ENCODE data around the gene DNHD1.
A peak's percentile ranks its signal among the peaks of the same experiment; 100 is the strongest.

DNHD1 gene

DNA sequence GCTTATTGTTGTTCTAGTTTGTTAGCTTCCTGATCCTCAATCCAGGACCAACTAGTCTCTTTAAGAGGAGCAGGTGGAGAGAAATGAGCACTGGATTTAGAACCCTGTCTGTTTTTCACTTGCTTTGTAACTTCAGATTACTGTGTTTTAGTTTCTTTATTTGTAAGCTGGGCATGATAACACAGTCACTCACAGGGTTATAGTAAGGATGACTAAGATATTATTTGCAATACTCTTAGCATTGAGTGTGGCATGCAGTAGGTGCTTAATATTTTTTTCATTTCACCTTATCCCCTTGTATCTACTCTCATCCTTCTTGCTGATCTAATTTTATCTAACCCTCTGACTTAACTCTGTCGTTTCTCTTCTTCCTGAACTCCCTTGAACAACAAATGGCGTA, 33.8 kb downstream of the DNHD1 start:
- no peak for DNase-seq (ENCODE audit: low read depth, low spot score)

DNA sequence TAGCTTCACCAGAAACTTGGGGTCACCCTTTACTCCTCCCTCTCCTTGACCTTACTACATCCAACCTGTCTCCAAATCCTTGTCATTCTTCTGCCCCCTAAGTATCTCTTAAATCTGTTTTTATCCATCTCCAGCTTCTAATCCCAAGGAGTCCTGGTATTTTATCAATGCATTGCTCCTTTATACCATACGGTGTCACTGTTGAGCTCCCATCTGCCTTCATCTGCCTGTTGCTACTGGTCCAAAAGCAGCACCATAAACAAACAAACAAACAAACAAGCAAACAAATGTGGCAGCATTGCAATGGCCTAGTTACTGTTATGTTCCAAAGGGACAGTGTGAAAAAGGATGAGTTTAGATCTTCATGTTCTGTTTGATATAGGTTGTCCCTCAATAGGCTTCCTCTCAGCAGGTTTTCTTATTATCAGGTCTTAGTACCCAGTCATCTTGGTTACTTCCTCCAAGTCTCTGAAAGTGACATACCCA, 34.2 kb downstream of the DNHD1 start:
- peak; percentile 55 for DNase-seq (ENCODE audit: low read depth, low spot score)

DNA sequence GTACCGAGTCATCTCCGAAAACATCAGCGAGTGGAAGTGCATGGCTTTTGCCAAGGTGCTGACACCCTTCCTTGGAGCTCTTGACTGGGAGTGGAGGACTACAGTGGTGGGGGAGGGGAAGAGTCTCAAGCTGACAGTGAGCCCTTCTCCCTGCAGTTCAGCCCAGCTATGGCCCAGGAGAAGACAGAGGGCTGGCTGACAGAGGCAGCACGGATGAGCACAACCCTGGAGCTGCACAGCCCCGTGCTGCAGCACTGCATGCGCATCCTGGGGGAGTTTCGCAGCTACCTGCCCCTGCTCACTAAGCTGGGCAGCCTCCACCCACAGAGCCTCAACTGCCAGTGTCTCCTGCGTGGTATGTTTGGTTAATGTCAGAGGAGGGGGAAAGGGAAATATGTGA, 41.4 kb downstream of the DNHD1 start:
- DNase-seq (ENCODE audit: low read depth, low spot score): peak; percentile 21

DNA sequence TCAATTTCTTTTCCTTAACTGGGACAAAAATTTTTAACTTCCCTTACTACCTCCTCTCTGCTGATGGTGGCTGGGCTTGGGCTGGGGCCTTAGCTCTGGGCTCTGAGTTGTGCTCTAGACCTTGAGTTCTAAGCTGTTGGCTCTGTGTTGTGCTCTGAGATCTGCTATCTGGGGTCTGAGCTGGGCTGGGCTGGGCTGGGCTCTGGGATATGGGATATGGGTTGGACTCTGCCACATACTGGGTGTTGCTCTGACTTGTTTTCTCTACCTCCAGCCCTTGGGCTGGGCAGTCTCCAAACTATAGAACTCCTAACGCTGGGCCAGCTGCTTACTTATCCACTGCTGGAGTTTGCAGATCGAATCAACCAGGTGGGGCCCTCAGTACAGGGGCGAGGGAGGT, 41.9 kb downstream of the DNHD1 start:
- DNase-seq (ENCODE audit: low read depth, low spot score): no peak

DNA sequence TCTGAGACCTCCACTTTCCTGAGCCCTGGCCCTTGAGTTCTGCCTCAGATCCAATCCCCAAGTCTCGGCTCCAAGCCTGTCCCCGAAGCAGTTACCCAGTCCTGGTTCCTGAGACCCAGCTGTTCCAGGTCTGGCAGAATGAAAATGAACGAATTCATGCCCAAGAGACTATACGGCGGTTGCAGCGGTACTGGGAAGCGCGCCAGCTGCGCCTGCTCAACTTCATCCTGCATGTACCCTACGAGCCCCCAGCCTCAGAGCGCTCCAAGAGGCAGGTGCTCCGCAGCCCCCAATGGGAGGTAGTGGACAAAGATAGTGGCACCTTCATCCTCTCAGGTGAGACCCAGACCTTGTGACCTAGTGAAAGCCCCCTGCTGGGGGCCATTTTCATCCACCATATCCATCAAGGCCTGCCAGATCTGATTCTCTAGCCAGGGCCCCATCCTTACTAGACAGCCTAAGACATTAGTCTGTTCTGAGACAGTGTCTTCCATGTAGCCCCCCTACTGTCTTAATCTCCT, 42.7 kb downstream of the DNHD1 start:
- no peak for DNase-seq (ENCODE audit: low read depth, low spot score)

DNA sequence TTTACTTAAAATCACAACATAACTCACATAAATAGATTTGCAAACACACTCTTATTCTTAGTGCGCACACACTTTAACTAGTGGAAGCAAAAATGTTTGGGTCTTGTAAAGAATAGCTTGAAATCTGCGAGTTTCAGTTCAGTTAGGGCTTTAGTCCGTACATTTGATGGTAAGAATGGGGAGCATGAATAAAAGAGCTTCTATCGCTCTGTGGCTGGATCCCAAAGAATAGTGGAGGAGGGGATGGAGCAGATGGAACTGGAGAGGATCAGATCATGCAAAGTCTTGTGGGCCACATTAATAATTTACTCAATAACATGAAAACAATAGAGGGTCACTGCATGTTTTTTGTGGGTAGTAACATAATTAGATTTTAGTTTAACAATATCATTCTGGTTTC, 44.3 kb downstream of the DNHD1 start:
- DNase-seq (ENCODE audit: low read depth, low spot score): no peak

DNA sequence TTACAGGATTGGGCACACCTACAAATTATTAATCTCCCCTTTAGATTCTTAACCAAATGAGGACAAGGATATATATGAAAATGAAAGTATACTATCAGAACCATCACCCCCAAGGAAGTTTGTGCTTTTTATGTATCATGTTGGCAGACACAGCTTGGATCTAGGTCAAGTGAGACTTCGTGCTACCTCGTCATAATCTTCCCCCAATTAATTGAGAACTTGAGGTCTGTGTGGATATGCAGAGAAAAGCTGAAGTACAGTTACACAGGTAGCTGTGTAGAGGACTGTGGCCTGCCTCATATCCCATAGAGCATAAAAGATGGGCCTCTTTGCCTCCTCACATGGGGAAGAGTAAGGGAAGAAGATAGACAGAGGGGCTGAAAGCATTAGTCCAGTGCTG, 45.6 kb downstream of the DNHD1 start:
- no peak for DNase-seq (ENCODE audit: low read depth, low spot score)

DNA sequence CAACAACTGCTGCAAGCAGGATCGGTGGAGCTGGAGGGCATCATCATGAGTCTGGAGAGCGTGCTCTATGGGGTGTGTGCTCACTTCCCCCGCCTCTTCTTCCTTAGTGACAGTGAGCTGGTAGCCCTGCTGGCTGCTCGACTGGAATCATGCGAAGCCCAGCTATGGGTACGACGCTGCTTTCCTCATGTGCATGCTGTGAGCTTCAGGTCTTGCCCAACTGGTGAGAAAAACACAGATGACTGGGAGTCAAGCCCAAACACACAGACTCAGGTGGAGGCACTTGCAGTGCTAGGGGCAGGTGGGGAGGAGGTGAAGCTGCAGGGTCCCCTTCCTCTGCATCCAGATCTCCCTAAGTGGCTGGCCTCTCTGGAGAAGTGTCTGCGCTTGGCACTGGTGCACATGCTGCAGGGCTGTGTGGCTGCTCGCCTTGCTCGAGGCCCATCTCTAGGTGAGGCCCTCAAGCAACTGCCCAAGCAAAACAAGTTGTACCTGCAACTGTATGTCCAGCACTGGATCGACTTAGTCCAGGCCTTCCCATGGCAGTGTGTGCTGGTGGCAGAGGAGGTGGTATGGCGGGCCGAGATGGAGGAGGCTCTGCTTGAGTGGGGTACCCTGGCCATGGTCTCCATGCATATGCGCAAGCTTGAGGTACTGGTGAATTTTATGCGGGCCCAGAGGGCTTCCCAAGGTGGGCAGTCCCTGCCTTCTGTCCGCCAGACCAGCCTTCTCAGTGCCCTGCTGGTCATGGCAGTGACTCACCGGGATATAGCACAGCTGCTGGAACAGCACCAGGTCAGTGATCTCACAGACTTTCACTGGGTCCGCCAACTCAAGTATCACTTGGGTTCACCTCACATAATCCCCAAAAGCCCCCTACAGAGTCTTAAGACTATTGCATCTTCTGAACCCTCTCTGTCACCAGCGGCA, 48.1 kb downstream of the DNHD1 start:
- DNase-seq (ENCODE audit: low read depth, low spot score): no peak

DNA sequence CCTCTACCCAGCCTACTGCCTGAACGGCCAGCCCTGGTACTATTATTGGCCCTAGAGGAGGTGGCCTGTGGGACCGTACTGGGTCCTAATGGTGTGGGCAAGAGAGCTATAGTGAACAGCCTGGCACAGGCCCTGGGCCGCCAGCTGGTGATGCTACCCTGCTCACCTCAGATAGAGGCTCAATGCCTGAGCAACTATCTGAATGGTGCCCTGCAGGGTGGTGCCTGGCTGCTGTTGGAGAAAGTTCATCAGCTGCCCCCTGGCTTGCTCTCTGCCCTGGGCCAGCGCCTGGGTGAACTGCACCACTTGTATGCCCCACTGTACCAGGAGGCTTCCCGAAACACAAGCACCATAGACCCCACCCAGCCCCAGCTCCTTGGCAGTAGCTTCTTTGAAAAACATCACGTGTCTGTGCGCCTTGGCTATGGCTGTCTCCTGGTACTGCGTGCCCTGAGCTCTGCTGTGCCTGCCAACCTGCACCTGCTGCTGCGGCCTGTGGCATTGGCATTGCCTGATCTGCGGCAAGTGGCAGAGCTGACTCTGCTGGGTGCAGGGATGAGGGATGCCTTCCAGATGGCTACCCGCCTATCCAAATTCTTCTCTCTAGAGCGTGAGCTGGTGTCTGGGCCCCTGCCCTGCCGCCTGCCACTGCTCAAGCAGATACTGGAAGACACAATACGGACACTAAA, 49.0 kb downstream of the DNHD1 start:
- no peak for DNase-seq (ENCODE audit: low read depth, low spot score)

DNA sequence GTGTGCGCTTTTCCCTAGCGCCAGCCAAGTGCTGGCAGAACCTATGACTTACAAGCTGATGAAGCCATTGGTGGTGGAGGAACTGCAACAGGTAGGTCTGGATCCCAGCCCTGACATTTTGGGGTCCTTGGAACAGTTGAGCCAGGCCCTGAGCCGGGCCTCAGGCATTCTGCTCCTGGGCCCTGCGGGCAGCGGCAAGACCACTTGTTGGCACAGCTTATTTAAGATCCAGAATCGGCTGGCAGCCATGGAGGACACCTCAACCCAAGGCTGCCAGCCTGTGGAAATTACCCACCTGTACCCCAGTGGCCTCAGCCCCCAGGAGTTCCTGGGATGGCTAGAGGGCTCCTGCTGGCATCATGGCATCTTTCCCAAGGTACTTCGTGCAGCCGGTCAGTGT, 49.7 kb downstream of the DNHD1 start:
- no peak for DNase-seq (ENCODE audit: low read depth, low spot score)

DNA sequence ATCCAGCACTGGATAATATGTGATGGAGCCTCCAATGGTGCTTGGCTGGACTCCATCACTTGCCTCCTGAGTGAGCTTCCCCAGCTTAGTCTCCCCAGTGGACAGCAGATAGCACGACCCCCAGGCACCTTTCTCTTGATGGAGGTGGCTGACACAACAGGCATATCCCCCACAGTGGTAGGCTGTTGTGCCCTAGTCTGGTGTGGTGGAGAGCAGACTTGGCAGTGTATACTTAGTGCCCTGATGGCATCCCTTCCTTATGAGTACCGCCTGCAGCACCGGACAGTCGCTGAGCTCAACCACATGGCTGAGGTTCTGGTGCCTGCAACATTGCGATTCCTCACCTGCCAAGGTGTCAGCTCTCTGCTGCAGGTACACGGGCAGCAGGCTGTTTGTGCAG, 50.1 kb downstream of the DNHD1 start:
- no peak for DNase-seq (ENCODE audit: low read depth, low spot score)

DNA sequence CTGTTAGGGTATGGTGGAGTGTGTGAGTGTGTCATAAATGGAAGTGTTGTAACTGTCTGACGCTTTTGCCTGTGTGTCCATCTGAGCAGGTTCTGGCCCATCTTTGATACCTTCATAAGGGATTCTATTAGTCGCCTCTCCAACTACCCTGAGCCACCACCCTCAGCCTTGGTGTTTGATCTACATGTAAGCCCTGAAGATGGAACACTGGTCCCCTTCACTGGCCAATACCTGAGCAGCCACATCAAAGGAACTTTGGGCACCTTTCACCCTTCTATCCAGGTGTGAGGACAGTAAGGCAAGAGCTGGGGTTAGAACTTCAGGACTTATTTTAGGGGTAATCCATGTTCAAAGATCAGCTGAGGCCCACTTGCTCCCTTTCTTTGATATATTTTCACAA, 51.0 kb downstream of the DNHD1 start:
- DNase-seq (ENCODE audit: low read depth, low spot score): no peak

DNA sequence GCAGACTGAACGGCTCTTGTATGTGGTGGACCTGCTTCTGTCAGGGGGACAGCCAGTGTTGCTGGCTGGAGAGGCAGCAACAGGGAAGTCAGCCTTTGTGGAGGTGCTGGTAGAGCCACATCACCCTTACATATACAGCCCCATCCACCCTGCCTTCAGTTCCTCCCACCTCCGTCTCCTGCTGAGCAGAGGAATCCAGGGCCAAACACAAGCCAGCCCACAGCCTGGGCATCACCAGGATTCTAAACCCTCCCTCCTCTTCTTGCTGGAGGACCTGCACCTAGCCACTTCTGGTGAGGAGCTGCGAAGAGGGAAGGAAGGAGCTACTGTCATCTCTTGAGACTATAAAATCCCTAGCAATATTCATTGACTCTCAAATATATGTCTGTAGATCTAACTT, 51.6 kb downstream of the DNHD1 start:
- no peak for DNase-seq (ENCODE audit: low read depth, low spot score)

DNA sequence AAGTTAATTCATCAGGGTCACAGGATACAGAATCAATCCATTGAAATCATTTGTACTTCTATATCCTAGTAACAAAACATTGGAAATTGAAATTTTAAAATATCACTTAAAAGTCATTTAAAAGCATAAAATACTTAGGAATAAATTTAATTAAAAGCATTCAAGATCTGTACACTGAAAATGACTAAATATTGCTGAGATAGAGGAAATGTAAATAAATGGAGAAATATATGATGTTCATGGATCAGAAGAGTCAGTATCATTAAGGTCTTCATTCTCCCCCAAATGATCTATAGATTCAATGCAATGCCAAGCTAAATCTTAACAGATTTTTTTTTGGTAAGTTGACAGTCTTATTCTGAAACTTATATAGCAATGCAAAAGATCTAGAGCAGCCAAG, 56.6 kb downstream of the DNHD1 start:
- DNase-seq (ENCODE audit: low read depth, low spot score): no peak

DNA sequence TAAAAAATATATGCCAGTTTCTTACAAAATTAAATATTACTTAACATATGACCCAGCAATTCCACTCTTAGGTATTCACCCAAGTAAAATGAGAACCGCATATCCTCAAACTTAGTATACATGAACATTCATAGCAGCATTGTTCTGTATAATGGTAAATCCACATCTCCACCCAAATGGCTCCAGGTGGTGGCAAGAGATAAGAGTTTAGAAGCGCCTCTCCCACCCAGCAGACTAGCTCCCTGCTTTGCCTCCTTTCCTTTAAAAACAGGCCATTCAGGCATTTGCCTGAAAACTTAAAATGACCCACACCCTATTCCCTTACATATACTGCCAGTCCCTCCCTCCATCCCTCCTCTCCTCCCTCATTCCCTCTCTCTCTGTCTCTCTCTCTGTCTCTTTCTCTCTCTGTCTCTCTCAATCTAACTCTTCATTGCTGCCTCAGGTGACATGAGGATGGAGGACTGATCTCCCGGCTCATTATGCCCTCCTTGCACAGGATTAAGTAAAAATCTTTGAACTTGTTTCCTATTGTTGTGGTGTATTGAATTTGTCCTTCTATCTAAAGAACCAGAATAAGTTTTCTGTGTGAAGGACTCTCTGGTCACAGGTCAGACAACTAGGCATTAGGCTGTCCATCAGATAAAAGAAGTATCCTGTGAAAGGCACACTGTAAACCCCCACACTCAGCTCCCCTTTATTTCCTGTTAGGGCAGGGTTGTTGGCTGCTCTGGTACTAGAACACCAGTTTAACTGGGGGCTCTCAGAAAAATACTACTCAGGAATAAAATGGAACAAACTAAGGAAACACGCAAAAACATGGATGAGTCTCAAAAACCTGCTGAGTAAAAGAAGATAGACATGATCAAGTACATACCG, 58.0 kb downstream of the DNHD1 start:
- DNase-seq (ENCODE audit: low read depth, low spot score): no peak

DNA sequence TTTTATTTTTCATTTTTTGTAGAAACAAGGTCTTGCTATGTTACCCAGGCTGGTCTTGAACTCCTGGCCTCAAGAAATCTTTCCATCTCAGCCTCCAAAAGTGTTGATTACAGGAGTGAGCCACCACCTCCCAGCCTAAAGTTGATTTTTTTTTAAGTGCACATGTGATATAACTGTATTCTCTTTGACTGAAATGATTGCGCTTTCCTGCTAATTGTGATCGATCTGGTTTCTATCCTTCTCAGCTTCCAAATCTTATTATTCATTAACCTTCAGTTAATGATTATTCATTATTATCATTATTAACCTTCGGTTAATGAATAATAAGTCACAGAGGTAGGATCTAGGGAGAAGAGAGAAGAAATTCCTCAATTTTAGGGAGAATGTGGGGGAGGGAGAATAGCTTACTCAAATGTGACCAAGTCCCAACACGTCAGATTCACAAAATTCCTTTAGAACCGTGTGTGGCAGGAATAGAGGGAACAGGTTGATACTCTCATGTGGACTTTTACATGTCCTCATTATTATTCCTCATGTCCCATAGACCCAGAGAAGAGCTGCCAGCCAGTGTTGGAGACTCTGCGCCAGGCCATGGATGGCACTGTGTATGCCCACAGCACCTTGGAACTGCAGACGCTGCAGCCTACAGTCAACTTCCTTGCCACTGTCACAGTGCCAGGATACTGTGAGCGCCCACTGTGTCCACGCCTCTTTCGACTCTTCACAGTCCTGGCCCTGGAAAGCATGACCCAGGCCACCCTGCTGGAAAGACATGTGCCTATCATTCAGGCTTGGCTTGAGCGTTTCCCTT, 59.3 kb downstream of the DNHD1 start:
- DNase-seq (ENCODE audit: low read depth, low spot score): no peak

DNA sequence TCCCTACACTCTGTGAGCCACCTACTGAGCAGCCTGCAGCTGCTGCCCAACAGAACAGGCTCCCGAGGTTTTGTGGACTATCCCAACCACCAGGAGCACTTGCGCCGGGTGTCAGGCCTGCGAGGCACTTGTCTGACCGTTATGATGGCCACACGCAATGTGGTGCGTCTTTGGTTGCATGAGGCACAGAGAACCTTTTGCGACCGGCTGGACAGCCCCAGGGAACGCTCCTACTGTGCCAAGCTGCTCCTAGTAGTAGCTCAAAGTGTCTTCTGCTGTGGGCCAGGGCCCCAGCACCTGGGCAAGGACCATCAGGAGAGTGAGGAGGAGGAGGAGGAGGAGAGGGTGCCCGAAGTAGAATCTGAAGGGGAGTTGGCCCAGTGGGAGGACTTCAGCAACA, 60.0 kb downstream of the DNHD1 start:
- DNase-seq (ENCODE audit: low read depth, low spot score): no peak

DNA sequence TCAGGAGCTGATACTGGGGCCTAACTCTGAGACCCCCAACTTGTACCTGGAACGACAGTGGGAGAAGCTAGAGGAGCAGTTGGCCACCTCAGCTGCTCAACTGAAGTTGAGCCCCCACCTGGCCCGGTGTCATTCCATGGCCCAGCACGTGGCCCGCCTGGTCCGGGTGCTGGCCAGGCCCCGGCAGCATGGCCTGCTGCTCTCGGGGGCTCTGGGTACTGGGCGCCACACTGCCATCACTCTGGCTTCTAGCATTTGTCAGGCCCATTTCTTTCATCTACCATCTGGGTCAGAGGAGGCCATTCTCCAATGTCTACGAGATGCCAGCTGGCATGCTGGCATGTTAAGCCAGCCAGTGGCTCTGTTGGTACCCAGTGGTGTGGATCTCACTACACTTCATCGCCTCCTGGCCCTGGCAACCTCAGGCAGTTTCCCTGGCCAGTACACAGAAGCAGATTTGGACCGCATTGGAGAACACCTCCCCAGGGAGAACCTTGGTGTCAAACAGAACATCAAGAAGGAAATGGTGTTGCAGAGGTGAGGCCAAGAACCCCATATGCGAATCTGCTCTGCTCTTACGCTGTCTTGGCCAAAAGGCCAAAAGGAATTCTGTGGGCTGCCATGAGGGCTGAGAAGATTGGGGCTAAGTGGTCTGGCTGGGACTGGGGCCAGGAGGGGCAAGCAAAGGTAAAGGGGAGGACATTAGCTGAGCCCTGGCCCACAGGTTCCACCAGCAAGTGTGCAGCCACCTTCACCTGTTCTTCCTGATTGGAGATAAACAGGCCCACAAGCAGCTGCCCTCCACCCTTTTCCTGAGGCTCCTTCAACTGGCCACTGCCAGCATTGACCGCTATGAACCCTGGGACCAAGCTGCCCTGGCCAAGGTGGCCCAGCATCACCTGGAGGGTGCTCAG, 60.9 kb downstream of the DNHD1 start:
- no peak for DNase-seq (ENCODE audit: low read depth, low spot score)

DNA sequence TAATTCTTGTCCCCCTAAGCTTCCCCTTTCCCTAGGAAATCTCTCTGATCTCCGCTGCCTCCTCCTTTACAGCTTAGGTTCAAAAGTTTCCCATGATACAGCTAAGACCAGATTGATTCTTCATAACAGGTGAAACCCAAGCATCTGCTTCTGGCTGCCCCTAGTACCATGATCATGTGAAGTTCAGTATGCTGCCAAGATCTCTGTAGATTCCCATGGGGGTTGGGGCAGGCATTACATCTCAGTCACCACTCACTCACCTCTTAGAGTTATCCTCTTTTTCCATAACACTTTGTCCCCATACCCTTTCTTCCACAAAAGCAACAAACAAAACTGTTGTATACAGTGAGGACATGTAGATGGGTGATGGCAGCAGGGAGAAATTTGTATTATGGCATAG, 62.3 kb downstream of the DNHD1 start:
- no peak for DNase-seq (ENCODE audit: low read depth, low spot score)

DNA sequence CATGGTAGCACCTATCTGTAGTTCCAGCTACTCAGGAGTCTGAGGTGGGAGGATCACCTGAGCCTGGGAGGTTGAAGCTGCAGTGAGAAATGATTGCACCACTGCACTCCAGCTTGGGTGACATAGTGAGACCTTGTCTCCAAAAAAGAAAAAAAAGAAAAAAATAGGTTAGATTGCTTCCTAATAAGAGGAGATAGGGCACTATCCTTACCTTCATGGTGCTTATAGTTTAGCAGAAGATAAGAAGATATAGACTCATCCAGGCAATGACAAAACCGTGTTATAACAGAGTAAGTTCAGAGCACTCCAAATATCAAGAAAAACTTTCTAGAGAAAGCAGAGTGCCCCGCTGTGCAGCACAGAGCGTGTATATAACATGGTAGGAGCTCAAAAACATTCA, 64.2 kb downstream of the DNHD1 start:
- DNase-seq (ENCODE audit: low read depth, low spot score): no peak
